ENCODE data around the gene ITGB1.

The ITGB1 gene

GRCh38 chr10:32865170-32865569, 92.9 kb downstream of the ITGB1 start:
- DNase-seq = no peak

- DNase-seq = no peak
Measured at GRCh38 chr10:32854435-32854834, 103.6 kb downstream of the ITGB1 start.

GRCh38 chr10:32851301-32851700, 106.7 kb downstream of the ITGB1 start:
- DNase-seq = no peak

All from activated CD4-positive, alpha-beta T cell treated with anti-CD3 and anti-CD28 coated beads for 48 hours (primary cell).